Stomach (tissue), 4 donors: Measurements from ENCODE around the gene PGRMC2.

ENCODE experiments used
- POLR2A ChIP-seq, 4 donors: fragments of 450-650 bp; IDR thresholded peaks; one replicate each; pipeline ENCODE4 v1.6.1; 2016; ENCODE audit warnings: antibody characterized with exemption in 4 of 4, control low read depth in 2 of 4, mild to moderate bottlenecking in 1 of 4, moderate library complexity in 1 of 4
- TF ChIP-seq, protein P1 (sequence below), 7 experiments: fragments of 450-650 bp in 4 of 7; fragments of 200-600 bp in 3 of 7; sonication (generic) in 3 of 7; IDR thresholded peaks; one replicate each; pipeline ENCODE4 v1.5.1; 2016 to 2019; ENCODE audit warnings: antibody characterized with exemption in 7 of 7, control low read depth in 2 of 7, mild to moderate bottlenecking in 1 of 7

DNA sequence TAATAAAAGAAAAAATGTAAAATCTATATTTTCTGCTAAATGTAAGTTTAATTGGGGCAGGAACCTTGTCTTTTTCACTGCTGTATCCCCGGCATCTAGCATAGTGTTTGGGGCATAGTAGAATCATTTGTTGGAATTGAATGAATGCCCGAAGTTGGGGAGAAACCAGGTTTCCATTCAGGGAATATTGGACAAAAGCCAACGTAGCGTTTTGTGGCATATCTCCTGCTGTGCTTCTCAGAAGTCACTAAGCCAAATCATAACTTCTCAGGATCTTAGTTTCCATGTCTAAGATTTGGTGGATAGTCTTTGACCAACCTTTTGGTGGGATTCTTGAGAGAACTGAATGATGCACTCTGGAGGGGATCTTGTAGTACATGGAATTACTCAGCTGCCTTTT, 42.0 kb upstream of the PGRMC2 start:
- TF ChIP-seq, protein P1, sequence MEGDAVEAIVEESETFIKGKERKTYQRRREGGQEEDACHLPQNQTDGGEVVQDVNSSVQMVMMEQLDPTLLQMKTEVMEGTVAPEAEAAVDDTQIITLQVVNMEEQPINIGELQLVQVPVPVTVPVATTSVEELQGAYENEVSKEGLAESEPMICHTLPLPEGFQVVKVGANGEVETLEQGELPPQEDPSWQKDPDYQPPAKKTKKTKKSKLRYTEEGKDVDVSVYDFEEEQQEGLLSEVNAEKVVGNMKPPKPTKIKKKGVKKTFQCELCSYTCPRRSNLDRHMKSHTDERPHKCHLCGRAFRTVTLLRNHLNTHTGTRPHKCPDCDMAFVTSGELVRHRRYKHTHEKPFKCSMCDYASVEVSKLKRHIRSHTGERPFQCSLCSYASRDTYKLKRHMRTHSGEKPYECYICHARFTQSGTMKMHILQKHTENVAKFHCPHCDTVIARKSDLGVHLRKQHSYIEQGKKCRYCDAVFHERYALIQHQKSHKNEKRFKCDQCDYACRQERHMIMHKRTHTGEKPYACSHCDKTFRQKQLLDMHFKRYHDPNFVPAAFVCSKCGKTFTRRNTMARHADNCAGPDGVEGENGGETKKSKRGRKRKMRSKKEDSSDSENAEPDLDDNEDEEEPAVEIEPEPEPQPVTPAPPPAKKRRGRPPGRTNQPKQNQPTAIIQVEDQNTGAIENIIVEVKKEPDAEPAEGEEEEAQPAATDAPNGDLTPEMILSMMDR (IDR thresholded peaks at IDR 0.05) = no peak
- TF ChIP-seq POLR2A (IDR thresholded peaks at IDR 0.05) = no peak
